HG03280 (cell line): Measurements from ENCODE around the gene MAP4K5.

Experiments used
- ATAC-seq: cut with Tn5 transposase; IDR thresholded peaks from one replicate; pipeline ENCODE4 v1.9.1; 2021; ENCODE audit warnings: mild to moderate bottlenecking, moderate library complexity; ENCODE audit not compliant: unreplicated experiment

The MAP4K5 gene

GRCh38 chr14:50403419-50403818 is 128.9 kb downstream of the MAP4K5 start:
- ATAC-seq: no peak

- ATAC-seq: no peak
Observed at GRCh38 chr14:50402965-50403364, 129.4 kb downstream of the MAP4K5 start.

GRCh38 chr14:50400461-50400860 is 131.9 kb downstream of the MAP4K5 start:
- no peak for ATAC-seq

GRCh38 chr14:50399251-50400032 is 132.9 kb downstream of the MAP4K5 start:
- no peak for ATAC-seq

GRCh38 chr14:50398189-50398580 is 134.2 kb downstream of the MAP4K5 start:
- ATAC-seq: no peak

- no peak for ATAC-seq
Observed at GRCh38 chr14:50397390-50398188, 134.8 kb downstream of the MAP4K5 start.

- peak; percentile 53 for ATAC-seq
Observed at GRCh38 chr14:50396631-50397389, 135.6 kb downstream of the MAP4K5 start, which contains the start of gene CDKL1. TSS of gene CDKL1 (minus strand) at chr14:50396881. CDS start at chr14:50395868, 1,013 bp downstream.

GRCh38 chr14:50395448-50395847 is 136.9 kb downstream of the MAP4K5 start:
- no peak for ATAC-seq

- ATAC-seq: no peak
Observed at GRCh38 chr14:50394713-50395112, 137.7 kb downstream of the MAP4K5 start.

GRCh38 chr14:50389668-50390441 is 142.5 kb downstream of the MAP4K5 start:
- no peak for ATAC-seq

GRCh38 chr14:50388256-50388931 is 144.0 kb downstream of the MAP4K5 start:
- no peak for ATAC-seq

- ATAC-seq: no peak
Observed at GRCh38 chr14:50387548-50387947, 144.8 kb downstream of the MAP4K5 start.

GRCh38 chr14:50383618-50384225 is 148.6 kb downstream of the MAP4K5 start:
- ATAC-seq: no peak

GRCh38 chr14:50381823-50382287 is 150.5 kb downstream of the MAP4K5 start:
- ATAC-seq: no peak

GRCh38 chr14:50381008-50381407 is 151.4 kb downstream of the MAP4K5 start:
- no peak for ATAC-seq

- no peak for ATAC-seq
Observed at GRCh38 chr14:50380455-50380854, 151.9 kb downstream of the MAP4K5 start.

- ATAC-seq: no peak
Observed at GRCh38 chr14:50379563-50379962, 152.8 kb downstream of the MAP4K5 start.

- ATAC-seq: no peak
Observed at GRCh38 chr14:50377550-50378085, 154.8 kb downstream of the MAP4K5 start.

- no peak for ATAC-seq
Observed at GRCh38 chr14:50375760-50376159, 156.6 kb downstream of the MAP4K5 start.
